SK-MEL-5 (cell line): Measurements from ENCODE around the gene PTPRD. TPM values are rescaled to one million over a fixed set of nuclear protein-coding genes. Genes with fewer than 3 reads are reported as not detected.

Experiments used
- DNase-seq: peaks from one replicate; pipeline ENCODE4 v3.0.0-alpha.2; 2016; ENCODE audit warnings: low read depth, low spot score
- in situ Hi-C: cut with HindIII; loops from 2 replicates; pipeline ENCODE4 v1.10.0; 2016; ENCODE audit warnings: low sequenced_read_pairs, high pct_unique_total_duplicates, low pct_unique_long_range_greater_than_20kb
- total RNA-seq: library from RNA; depleted of rRNA; stranded (reverse); fragments of >200 nt; shearing (Covaris generic); gene quantifications from 2 replicates; pipeline ENCODE4 v1.2.3, GENCODE V29; 2014

PTPRD gene
- total RNA-seq, 1 experiment from 2014 or later: 2.1 TPM

DNA sequence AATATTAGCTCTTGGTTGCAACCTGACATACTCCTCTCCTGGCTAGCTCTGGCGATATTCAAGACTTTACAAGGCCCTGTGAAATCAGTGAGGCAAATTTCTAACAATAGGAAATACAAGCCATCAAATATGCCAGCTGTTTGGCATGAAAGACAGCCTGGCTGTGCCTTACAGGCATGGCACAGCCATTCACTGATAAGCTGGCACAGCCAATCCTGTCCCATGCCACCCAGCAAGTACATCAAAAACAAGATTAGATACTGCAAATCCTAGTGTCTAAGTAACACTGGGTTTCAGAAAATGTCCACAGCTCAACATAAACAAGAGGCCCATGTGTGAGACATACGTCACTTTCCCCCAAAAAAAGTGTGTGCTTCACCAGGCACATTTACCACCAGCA, 1767.4 kb downstream of the PTPRD start:
- no peak for DNase-seq
- in situ Hi-C loops: no loop called here

DNA sequence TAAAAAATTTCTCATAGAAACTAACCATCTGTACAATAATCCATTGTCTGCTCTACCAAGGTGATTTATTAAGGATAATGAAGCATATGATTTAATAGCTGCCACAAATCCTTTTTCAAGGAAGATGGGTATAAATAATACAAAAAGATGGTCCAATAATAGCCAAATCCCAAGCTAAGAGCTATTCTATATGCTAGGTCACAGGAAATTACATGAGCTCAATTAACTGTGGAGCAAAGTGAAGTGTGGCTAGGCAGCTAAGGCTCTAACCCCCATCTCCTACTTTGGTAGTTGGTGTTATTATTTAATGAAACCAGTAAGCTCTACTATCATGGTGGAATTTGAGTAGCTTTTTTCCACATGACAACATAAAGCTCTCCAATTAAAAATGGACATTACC, 1768.3 kb downstream of the PTPRD start:
- in situ Hi-C loops: no loop called here
- DNase-seq: no peak

DNA sequence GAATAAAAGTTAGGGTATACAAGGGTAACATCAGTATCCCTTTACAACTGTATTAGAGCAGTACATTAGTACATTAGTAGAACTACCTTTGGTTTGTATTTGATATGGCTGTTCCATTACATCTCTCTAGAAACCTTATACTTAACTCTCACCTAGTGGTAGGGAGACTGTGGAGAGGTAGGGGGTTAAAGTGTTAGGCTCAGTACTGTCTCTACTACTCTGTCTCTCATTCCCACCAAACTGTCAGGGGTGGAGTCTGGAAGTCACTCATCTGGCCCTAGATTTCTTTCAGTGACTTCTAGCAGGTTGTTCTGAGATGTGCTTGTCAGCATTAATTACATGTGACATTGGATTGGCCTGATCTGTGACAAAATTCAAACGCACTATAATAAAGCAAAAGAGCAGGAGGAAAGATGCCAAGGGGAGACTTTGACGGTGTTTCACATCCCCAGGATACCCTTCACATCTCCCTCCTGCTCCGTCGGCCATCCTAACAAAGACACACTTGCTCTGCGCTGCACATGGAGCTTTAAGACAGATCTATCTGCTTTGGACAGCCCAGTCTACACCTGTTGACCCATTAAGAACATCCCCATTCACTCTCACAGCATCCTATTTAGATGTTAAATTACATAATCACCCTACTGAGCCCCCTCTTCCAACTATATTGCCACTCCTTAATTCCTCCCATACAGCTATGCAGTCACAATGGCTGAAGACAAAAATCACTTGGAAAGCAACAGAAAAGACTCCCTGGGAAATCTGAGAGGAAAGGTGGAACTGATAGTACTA, 1770.2 kb downstream of the PTPRD start:
- no peak for DNase-seq
- in situ Hi-C loops: no loop called here

DNA sequence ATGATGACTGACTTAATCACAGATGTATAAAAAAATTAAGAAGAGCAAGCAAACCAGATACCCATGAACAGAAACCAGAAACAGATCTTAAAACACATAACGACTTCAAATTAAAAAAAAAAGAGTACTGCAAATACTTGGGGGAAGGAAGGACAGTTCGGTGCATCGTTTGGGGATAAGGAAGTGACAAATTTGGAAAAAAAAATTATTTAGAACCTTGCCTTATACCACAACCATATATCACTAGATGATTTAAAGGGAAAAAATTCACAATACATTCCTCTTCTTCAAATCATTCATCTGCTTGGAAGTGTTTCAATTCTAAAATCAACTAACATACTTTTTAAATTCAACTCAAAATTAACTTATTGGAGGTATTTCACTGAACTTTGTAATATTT, 1774.7 kb downstream of the PTPRD start:
- in situ Hi-C loops: no loop called here

DNA sequence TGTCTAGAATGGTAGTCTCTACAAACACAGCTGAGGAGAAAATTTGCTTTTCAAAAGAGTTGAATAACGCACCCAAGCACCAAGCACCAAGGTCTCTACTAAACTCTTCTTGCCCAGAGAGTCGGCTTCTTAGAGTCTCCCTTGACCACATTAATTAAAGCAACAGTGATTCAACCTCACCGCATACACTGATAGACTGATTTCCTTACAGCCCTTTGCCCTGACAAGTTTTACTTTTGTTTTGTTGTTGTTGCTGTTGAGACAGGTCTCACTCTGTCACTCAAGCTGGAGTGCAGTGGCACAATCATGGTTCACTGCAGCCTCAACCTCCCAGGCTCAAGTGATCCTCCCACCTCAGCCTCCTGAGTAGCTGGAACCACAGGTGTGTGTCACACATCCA, 1777.5 kb downstream of the PTPRD start:
- in situ Hi-C loops: no loop called here

More for the DNA sequence above, 1774.7 kb downstream of the PTPRD start:
- no peak for DNase-seq

DNA sequence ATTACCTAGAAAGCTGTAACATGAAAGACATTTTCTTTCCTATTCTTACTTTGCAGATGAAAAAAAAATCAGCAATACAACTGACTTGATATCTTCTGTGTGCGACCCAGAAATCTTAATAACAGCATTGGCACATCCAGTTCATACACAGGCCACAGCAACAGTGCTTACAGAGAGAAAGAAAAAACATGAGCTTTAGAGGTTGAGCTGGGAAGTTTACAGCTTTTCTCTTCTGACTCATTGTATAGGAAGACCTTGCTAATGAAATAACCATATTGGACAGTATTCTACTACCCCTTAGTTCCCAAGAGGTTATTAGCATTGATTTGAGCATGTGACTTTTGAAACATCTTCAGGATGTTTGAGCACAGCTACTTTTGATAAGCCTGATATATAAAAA, 1779.8 kb downstream of the PTPRD start:
- in situ Hi-C loops: no loop called here
- no peak for DNase-seq

More for the DNA sequence above, 1777.5 kb downstream of the PTPRD start:
- DNase-seq: no peak

DNA sequence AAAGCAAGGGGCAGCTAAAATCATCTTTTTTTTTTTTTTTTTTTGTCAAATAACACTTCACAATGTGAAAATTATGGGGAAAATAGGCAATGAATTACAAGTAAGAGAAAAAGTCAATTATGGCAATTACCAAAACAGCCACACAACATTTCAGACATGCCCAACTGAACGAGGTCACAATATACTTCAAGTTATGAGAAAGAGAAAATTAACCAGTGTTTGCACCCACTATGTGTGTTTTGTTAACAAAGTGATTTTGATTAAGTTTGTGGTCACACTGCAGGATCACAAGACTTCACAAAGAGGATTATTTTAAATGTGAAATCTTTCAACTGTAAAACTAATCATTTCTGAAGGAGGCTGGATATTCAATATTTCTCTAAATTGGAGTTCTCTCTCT, 1780.4 kb downstream of the PTPRD start:
- in situ Hi-C loops: no loop called here
- DNase-seq: no peak

DNA sequence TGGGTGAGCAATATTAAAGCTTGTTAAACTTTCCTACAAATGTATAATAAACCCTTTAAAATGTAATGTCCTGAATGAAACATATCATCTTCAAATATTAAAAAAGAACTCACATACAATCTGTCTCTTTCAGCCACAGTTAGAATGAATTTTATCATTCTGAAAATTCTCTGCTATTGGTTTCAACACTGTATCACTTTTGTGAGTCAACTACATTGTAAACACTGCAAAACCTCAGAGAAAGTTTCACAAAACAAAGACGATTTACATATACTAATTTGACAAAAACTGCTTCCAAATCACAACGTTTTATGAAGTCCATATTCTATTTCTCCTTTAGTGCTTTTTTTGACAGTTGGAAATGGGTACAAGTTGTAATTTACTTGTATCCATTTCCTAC, 1781.2 kb downstream of the PTPRD start:
- DNase-seq: no peak
- in situ Hi-C loops: no loop called here

DNA sequence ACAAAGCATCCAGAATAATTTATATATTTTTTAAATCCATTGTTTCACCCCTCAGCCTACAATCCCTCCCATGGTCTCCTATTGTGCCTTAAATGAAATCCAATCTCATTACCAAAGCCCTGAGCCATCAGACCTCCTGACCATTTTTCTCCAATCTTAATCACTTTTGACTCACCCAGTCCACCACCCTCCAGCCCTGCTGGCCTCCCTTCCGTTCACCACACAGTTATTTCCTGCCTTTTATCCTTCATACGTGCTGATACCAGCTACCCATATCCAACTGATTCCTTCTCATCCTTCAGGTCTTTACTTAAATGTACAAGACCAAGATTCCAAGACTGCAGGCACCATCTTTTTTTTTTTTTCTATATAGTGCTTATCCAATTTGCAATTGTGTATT, 1786.5 kb downstream of the PTPRD start:
- no peak for DNase-seq
- in situ Hi-C loops: no loop called here

DNA sequence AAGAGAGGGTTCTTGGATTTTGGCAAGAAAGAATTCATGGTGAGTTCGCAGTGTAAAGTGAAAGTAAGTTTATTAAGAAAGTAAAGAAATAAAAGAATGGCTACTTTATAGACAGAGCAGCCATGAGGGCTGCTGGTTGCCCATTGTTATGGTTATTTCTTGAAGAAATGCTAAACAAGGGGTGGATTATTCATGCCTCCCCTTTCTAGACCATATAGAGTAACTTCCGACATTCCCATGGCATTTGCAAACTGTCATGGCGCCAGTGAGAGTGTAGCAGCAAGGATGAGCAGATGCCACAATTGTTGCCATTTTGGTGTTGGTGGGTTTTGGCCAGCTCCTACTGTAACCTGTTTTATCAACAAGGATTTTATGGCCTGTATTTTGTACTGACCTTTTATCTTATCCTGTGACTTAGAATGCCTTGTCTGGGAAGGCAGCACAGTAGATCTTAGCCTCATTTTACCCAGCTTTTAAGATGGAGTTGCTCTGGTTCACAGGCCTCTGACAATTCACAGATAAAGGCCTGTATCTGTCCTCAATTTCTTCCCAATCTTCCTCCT, 1787.1 kb downstream of the PTPRD start:
- in situ Hi-C loops: no loop called here
- DNase-seq: peak; percentile 38

DNA sequence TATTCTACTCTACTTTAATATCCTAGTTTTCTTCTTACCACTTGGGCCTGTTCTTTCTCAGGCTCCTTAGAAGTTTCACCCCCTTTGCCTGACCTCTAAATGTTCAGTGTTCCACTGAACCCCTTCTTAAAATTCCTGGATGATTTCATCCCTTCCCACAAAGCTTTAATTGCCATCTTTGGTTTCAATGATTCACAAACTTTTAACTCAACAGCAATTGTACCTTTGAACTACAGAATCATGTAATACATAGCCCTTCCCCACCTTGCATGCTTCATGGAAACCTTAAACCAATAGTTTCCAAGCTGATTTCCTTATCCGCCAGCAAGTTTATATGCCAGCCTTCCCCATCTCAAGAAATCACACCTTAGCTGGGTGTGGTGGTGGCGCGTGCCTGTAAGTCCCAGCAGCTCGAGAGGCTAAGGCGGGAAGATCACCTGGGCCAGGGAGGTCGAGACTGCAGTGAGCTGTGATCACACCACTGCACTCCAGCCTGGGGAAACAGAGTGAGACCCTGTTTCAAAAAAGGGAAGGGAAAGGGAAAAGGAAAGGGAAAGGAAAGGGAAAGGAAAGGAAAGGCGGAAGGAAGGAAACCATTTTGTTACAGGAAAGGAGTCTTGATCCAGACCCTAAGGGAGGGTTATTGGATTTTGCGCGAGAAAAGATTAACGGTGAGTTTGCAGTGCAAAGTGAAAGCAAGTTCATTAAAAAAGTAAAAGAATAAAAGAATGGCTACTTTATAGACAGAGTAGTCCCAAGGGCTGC, 1789.5 kb downstream of the PTPRD start:
- in situ Hi-C loops: no loop called here
- no peak for DNase-seq

DNA sequence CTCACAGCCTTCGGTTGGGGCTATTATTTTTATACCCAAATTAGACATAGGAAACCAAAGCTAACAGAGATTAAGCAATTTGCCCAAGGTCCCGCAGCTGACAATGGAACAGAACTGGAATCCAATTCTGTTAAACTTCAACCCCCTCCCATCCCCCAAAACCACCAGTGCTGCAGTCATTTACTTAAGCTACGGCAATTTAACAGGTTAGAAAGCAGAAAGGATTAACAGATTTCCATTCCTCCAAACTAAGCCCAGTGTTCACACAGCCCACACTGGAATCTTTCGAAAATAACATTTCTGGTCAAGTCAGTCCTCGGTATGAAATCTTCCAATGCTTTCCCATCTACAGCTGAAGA, 1790.2 kb downstream of the PTPRD start:
- in situ Hi-C loops: no loop called here
- no peak for DNase-seq

DNA sequence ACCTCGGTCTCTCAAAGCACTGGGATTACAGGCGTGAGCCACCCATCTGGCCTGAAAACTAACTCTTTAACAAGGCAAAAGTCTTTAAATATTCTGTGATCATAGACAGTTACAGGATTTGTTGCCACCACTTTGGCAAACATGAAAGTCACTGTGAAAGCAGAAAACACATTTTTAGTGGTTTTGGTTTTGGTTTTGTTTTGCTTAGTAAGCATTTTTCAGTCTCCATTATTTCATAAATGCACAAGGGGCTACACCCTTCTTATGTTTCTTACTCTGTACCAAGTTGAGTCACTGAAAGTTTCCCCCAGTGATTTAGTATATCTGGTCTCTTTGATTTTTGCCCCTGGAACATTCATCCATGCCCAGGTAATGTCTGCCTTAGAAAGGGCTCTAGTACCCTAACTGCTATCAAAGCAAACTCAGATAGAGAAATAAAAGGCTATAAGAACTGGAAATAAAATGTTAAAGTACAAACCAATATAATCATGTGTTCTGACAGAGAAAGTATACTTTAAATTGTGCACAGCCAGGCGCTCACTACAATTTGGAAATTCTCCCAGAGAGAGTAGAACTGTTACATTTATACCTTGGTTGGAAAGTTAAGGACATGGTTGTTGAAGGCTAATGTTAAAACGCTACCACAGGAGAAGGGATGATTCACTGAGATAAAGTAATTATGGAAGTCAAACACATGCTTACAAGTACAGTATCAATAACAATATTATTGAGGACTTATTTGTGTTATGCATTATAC, 1790.7 kb downstream of the PTPRD start:
- in situ Hi-C loops: no loop called here
- DNase-seq: no peak

DNA sequence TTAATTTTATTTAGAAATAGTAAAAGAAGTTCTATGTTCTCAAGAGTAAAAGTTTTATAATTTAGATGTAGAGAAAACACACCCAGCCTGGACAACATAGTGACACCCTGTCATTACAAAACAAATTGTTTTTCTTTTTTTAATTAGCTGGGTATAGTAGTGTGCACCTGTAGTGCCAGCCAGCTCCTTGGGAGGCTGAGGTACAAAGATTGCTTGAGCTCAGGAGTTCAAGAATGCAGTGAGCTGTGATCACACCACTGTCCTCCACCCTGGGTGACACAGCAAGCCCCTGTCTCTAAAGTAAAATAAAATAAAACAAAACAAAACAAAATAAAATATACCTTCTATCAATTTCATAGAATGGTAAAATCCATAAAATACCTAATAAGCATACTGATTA, 1795.5 kb downstream of the PTPRD start:
- no peak for DNase-seq
- in situ Hi-C loops: no loop called here

DNA sequence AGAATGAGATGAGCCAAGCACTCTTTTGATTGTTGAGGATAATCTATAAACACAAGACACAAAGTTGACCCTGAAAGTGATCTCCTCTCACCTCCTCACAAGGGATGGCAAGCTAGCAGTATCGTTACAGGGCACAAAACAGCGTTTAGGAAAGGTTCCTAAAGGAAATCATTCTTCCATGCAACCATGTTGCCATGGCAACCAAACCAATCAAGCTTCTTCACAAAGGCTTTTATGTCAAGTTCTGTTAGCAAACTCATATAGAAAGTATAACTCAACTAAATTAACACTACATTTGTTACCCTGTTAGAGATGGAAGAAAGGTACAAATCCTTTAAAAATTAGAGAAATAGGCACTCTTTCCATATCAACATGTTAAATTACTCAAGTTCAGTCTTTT, 1796.4 kb downstream of the PTPRD start:
- peak; percentile 54 for DNase-seq
- in situ Hi-C loops: no loop called here

DNA sequence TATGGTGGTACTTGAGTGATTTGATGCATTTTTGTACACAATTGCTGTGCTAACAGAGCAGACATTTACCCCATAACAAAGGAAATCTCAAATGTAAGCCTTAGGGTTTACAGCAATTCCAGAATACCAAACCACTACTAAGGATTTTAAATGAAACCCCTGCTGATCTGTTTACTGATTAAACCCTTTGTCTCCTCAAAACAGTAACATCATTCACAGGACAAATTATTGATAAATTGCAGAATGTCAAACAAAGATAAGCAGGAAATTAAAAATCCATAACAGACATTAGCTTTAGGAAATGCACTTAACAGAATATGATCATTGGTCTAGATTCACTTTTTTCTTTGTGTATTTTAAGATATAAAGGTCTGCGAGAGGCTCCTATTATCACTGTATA, 1796.9 kb downstream of the PTPRD start:
- no peak for DNase-seq
- in situ Hi-C loops: no loop called here

DNA sequence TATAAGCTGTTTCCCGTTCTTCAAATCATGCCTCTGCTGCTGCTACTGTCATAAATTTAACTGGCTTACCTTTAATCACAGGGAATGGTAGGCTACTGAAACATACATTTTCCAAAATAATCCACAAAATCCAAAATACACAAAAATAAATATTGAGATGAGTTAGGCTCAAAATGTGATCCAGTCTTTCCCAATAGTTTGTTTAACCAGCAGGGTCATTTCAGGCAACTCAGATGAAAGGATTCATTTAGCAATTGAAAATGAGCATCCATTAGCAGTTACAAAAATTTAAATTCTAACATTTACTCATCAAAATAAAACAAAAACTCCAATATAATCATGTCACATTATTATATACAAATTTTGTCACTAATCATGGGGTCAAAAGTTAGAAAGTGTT, 1797.6 kb downstream of the PTPRD start:
- in situ Hi-C loops: no loop called here
- no peak for DNase-seq

DNA sequence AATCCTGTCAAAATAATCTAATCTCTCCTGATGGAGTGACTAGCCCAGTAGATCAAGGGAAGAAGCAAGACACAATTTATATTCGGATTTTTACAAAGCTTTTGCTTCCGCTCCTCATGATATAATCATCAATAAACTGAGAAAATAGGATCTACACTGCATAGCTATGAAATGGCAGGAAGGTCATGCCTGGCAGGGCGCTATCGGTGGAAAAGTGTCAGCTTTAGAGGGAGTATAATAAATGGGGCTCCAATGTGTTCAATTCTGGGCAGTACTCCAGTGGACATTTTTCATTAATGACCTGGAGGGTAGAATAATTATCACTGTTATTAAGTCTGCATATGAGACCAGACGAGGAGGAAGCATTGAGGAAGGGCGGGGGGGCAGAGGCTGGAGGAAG, 1799.9 kb downstream of the PTPRD start:
- in situ Hi-C loops: no loop called here
- DNase-seq: no peak
